Prostate gland (tissue), 2 donors: ENCODE data around the gene DRD5.
"Not testable (repeated sequence)": the region's sequence is repeated elsewhere in the genome, so short reads cannot be mapped to it uniquely, and the experiment has no call there.

Experiments
- CTCF ChIP-seq, 4 experiments: fragments of 200-600 bp in 2 of 4; fragments of 450-650 bp in 2 of 4; sonication (generic) in 2 of 4; IDR thresholded peaks; 1 replicate in 3 of 4; 2 replicates in 1 of 4; pipeline ENCODE4 v1.5.1; 2016 to 2019; ENCODE audit warnings: antibody characterized with exemption in 4 of 4, mild to moderate bottlenecking in 2 of 4, moderate library complexity in 2 of 4
- POLR2A ChIP-seq: fragments of 450-650 bp; IDR thresholded peaks from one replicate; pipeline ENCODE4 v1.6.1; 2016; ENCODE audit warnings: antibody characterized with exemption, mild to moderate bottlenecking
- POLR2AphosphoS5 ChIP-seq: sonication (generic); formaldehyde crosslinking; IDR thresholded peaks from one replicate; pipeline ENCODE4 v1.6.1; 2017; ENCODE audit warnings: antibody characterized with exemption

- TF ChIP-seq CTCF (IDR thresholded peaks at IDR 0.05); POLR2AphosphoS5; POLR2A: not testable (repeated sequence)
These were observed 44.2 kb upstream of the DRD5 start for GRCh38 chr4:9737280-9737679.
